Measurements from ENCODE around the gene CAMK1D. TPM values are rescaled to one million over a fixed set of nuclear protein-coding genes. Genes with fewer than 3 reads are reported as not detected.

The CAMK1D gene
- total RNA-seq, 4 donors from 2014 or later = 8.8 to 17.8 (median 13.9) TPM

DNA sequence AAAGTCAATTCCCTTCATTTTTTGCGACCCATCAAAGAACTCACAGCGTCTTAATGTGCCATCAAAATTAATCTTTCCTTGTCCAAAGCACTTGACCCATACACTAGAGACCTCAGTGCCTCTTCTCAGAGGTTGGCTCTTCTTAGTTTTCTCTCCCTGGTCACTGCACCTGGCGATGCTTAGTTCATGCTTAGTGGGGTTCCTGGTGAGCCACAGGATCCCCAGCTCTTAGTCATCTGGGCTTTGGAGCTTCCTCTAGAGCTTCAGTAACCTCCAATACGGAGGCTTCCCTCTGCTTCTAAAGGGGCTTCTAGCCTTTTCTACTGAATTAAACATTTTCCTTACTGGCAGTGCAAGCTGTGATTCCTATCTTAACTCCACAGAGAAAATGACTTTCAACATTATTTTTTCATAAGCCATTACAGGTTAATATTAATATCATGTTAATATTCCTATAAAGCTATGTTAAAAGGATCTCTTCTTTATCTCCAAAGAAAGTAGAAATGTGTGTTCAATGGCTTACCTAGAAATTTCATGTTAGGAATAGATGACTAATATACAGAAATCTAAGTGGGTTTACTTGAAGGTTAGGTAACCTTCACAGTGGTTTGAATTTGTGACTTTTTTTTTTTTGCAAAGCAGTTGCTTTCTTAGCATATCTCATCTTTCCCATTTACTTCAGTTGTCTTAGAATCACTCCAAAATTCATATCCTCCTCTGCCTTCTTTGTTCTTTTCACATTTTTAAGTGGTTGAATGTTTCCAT is 295.2 kb downstream of the CAMK1D start:
- TF ChIP-seq, protein P1, sequence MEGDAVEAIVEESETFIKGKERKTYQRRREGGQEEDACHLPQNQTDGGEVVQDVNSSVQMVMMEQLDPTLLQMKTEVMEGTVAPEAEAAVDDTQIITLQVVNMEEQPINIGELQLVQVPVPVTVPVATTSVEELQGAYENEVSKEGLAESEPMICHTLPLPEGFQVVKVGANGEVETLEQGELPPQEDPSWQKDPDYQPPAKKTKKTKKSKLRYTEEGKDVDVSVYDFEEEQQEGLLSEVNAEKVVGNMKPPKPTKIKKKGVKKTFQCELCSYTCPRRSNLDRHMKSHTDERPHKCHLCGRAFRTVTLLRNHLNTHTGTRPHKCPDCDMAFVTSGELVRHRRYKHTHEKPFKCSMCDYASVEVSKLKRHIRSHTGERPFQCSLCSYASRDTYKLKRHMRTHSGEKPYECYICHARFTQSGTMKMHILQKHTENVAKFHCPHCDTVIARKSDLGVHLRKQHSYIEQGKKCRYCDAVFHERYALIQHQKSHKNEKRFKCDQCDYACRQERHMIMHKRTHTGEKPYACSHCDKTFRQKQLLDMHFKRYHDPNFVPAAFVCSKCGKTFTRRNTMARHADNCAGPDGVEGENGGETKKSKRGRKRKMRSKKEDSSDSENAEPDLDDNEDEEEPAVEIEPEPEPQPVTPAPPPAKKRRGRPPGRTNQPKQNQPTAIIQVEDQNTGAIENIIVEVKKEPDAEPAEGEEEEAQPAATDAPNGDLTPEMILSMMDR (IDR thresholded peaks at IDR 0.05; ENCODE audit: low read depth) = no peak

DNA sequence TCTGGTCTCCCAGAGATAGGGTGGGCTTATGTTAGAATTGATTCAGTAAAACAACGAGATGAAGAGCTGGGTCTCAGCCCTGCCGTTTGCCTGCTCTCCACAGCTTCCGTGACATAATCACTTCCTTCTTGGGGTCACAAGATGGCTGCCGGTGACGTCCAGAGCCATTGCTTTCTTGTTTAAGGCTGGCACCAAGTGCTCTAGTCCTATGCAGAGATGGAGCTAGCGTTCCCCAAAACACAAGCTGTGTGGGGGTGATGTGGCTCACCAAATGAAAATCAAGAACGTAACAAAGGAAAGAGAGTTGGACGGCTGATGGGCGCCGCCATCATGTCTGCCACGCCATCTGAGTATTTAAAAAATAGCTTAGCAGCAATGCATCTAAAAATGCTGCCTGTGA is 296.1 kb downstream of the CAMK1D start:
- TF ChIP-seq, protein P1 (IDR thresholded peaks at IDR 0.05; ENCODE audit: low read depth) = no peak

DNA sequence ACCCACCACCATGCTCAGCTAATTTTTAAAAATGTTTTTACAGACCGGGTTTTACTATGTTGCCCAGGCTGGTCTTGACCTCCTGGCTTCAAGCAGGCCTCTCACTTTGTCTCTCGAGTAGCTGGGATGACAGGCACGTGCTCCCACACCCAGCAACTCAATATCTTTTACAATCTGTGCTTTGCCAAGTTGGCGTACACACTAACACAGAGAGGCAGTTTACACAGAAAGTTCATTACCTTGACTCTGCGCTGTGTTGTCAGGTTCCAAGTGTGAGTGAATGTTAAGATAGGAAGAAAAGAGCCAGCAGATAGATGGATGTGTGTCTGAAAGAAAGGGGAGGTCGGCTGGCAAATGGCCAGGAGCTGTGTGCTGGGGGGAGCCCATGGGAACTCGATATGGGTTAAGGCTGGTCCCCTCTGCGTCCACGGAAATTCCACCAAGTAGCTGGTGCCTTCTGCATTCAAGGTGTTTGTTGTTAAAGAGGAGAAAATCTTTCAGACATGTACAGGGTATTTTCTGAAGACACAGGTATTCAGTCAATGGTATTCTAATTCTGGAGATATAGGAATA is 299.8 kb downstream of the CAMK1D start:
- TF ChIP-seq, protein P1 (IDR thresholded peaks at IDR 0.05; ENCODE audit: low read depth) = no peak

GRCh38 chr10:12650122-12650521 is 300.8 kb downstream of the CAMK1D start:
- TF ChIP-seq, protein P1 (IDR thresholded peaks at IDR 0.05; ENCODE audit: low read depth) = no peak

- TF ChIP-seq, protein P1 (IDR thresholded peaks at IDR 0.05; ENCODE audit: low read depth) = no peak
Measured at GRCh38 chr10:12650538-12651298, 301.4 kb downstream of the CAMK1D start.

- TF ChIP-seq, protein P1 (IDR thresholded peaks at IDR 0.05; ENCODE audit: low read depth) = no peak
Measured at GRCh38 chr10:12655940-12656339, 306.6 kb downstream of the CAMK1D start.
